Measurements from ENCODE around the gene KMT2C.

The KMT2C gene

DNA sequence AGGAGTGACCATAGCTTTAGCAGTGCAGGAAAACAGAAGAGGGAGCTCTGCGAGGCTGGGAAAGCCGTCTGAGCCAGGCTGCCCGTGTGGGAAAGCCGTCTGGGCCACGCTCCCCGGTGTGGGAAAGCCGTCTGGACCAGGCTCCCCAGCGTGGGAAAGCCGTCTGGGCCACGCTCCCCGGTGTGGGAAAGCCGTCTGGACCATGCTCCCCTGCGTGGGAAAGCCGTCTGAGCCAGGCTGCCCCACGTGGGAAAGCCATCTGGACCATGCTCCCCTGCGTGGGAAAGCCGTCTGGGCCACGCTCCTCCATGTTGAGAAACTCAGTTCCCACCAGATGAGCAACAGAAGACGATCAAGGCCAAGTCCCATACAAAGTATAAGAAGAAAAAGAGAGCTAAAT lies 308.6 kb downstream of the KMT2C start:
- no peak overlapping the region for H3K4me3 ChIP-seq (ENCODE audit: low read length, poor library complexity, severe bottlenecking)
- no peaks in the 10 kb centered on the region for H3K27me3 ChIP-seq (ENCODE audit: insufficient read depth, low read length, poor library complexity, severe bottlenecking)
- H3F3A ChIP-seq (ENCODE audit: low read depth) = no peaks in the 10 kb centered on the region
- no peak overlapping the region for H3K4me2 ChIP-seq (ENCODE audit: low read depth, low read length, poor library complexity, severe bottlenecking)
- no peaks in the 10 kb centered on the region for H3K9me2 ChIP-seq (replicated peaks; ENCODE audit: low read depth, low read length)
- H3K9ac ChIP-seq (ENCODE audit: low read depth, low read length, poor library complexity, severe bottlenecking) = no peak overlapping the region
- H3K4me1 ChIP-seq (ENCODE audit: insufficient read depth, low read length, poor library complexity, severe bottlenecking) = peaks cover 8% of the 10 kb centered on the region
- TF ChIP-seq, protein P1, sequence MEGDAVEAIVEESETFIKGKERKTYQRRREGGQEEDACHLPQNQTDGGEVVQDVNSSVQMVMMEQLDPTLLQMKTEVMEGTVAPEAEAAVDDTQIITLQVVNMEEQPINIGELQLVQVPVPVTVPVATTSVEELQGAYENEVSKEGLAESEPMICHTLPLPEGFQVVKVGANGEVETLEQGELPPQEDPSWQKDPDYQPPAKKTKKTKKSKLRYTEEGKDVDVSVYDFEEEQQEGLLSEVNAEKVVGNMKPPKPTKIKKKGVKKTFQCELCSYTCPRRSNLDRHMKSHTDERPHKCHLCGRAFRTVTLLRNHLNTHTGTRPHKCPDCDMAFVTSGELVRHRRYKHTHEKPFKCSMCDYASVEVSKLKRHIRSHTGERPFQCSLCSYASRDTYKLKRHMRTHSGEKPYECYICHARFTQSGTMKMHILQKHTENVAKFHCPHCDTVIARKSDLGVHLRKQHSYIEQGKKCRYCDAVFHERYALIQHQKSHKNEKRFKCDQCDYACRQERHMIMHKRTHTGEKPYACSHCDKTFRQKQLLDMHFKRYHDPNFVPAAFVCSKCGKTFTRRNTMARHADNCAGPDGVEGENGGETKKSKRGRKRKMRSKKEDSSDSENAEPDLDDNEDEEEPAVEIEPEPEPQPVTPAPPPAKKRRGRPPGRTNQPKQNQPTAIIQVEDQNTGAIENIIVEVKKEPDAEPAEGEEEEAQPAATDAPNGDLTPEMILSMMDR (conservative IDR thresholded peaks at IDR 0.05; ENCODE audit: low read length) = no peak
- no peak for TF ChIP-seq EZH2phosphoT487 (IDR thresholded peaks at IDR 0.05; ENCODE audit: borderline replicate concordance)
- H3K36me3 ChIP-seq (ENCODE audit: insufficient read depth, low read length) = peaks cover 18% of the 10 kb centered on the region
- no peaks in the 10 kb centered on the region for H3K79me2 ChIP-seq (ENCODE audit: insufficient read depth, low read length)
- H4K20me1 ChIP-seq (ENCODE audit: insufficient read depth, low read length, poor library complexity, severe bottlenecking) = no peaks in the 10 kb centered on the region
- no peak overlapping the region for H2AFZ ChIP-seq (ENCODE audit: low read length)
- H3K9me3 ChIP-seq (ENCODE audit: insufficient read depth, low read depth, low read length) = no peaks in the 10 kb centered on the region; the same call in 1 of the 2 replicates

DNA sequence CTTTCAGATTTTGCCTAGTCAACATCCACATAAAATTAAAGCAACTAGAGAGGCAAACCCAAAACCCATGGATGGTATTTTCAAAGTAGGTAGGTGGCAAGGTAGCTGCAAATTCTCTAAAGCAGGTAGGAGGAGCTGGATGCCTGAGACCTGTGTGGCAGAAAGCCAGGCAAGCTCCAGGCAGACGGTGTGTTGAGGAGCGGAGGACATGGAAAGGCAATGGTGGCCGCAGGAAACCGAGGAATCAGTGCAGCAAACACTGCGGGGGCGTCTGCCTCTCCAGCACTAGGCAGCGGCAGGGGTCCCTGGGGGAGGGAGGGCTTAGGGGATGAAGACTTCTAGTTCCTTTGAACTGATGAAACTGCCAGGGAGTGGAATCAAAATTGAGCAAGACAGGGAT lies 309.1 kb downstream of the KMT2C start:
- Histone ChIP-seq H3F3A (ENCODE audit: low read depth) (no peaks in the 10 kb centered on the region), H3K9me3 (ENCODE audit: insufficient read depth, low read depth, low read length) (no peaks in the 10 kb centered on the region; the same call in 1 of the 2 replicates), H3K9me2 (replicated peaks; ENCODE audit: low read depth, low read length) (no peaks in the 10 kb centered on the region), H3K27me3 (ENCODE audit: insufficient read depth, low read length, poor library complexity, severe bottlenecking) (no peaks in the 10 kb centered on the region), H3K4me2 (ENCODE audit: low read depth, low read length, poor library complexity, severe bottlenecking) (no peak overlapping the region), H3K9ac (ENCODE audit: low read depth, low read length, poor library complexity, severe bottlenecking) (no peak overlapping the region), H4K20me1 (ENCODE audit: insufficient read depth, low read length, poor library complexity, severe bottlenecking) (no peaks in the 10 kb centered on the region), H2AFZ (ENCODE audit: low read length) (no peak overlapping the region), H3K36me3 (ENCODE audit: insufficient read depth, low read length) (peaks cover 20% of the 10 kb centered on the region), H3K79me2 (ENCODE audit: insufficient read depth, low read length) (no peaks in the 10 kb centered on the region), H3K4me1 (ENCODE audit: insufficient read depth, low read length, poor library complexity, severe bottlenecking) (peaks cover 10% of the 10 kb centered on the region), H3K4me3 (ENCODE audit: low read length, poor library complexity, severe bottlenecking) (no peak overlapping the region)
- TF ChIP-seq, protein P1 (conservative IDR thresholded peaks at IDR 0.05; ENCODE audit: low read length) = no peak
- TF ChIP-seq EZH2phosphoT487 (IDR thresholded peaks at IDR 0.05; ENCODE audit: borderline replicate concordance) = no peak

DNA sequence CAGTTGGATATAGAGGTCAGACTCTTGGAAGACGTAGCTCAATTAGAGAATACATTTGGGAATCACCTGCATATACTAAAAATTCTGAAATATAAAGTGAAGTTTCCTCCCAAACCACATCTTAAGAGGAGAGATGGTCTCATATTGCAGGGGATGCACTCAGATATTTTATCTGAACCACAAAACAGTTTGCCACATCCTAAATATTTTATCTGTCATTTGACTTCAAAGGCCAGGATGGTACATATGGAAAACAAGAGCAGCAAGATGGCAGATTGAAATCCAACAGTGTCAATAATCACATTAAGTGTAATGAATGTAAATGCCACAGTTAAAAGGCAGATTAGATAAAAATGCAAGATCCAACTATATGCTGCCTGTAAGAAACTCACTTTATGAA lies 313.3 kb downstream of the KMT2C start:
- Histone ChIP-seq H3F3A (ENCODE audit: low read depth) (no peaks in the 10 kb centered on the region), H4K20me1 (ENCODE audit: insufficient read depth, low read length, poor library complexity, severe bottlenecking) (no peaks in the 10 kb centered on the region), H3K9me2 (replicated peaks; ENCODE audit: low read depth, low read length) (no peaks in the 10 kb centered on the region), H2AFZ (ENCODE audit: low read length) (no peak overlapping the region), H3K79me2 (ENCODE audit: insufficient read depth, low read length) (no peaks in the 10 kb centered on the region), H3K9me3 (ENCODE audit: insufficient read depth, low read depth, low read length) (no peaks in the 10 kb centered on the region; the same call in 1 of the 2 replicates), H3K4me1 (ENCODE audit: insufficient read depth, low read length, poor library complexity, severe bottlenecking) (peaks cover 10% of the 10 kb centered on the region), H3K27me3 (ENCODE audit: insufficient read depth, low read length, poor library complexity, severe bottlenecking) (no peaks in the 10 kb centered on the region), H3K4me3 (ENCODE audit: low read length, poor library complexity, severe bottlenecking) (no peak overlapping the region), H3K36me3 (ENCODE audit: insufficient read depth, low read length) (peaks cover 60% of the 10 kb centered on the region), H3K9ac (ENCODE audit: low read depth, low read length, poor library complexity, severe bottlenecking) (no peak overlapping the region), H3K4me2 (ENCODE audit: low read depth, low read length, poor library complexity, severe bottlenecking) (no peak overlapping the region)
- TF ChIP-seq EZH2phosphoT487 (IDR thresholded peaks at IDR 0.05; ENCODE audit: borderline replicate concordance) = no peak
- TF ChIP-seq, protein P1 (conservative IDR thresholded peaks at IDR 0.05; ENCODE audit: low read length) = no peak

All from Loucy (cell line).